A673 (cell line): ENCODE results near the gene ARSG. TPM values are rescaled to one million over a fixed set of nuclear protein-coding genes. Genes with fewer than 3 reads are reported as not detected.
"Not testable (repeated sequence)": the region's sequence is repeated elsewhere in the genome, so short reads cannot be mapped to it uniquely, and the experiment has no call there.

Experiments
- BruUV-seq: library from RNA; stranded (reverse); fragments of 400-500 nt; replicated peaks from 2 replicates; lab custom pipeline; 2021; lab: Mats Ljungman, UMichigan
- CTCF ChIA-PET: fragments of 300-600 bp; sonication (Branson Sonifier 250); formaldehyde crosslinking; loops from one replicate; lab custom pipeline; 2022; ENCODE audit warnings: antibody characterized with exemption; lab: Charles Lee
- POLR2A ChIA-PET: fragments of 300-600 bp; sonication (Branson Sonifier 250); formaldehyde crosslinking; loops from one replicate; lab custom pipeline; 2022; ENCODE audit warnings: antibody characterized with exemption; ENCODE audit not compliant: low non-redundant PET; lab: Charles Lee
- DNase-seq: peaks from one replicate; pipeline ENCODE4 v3.0.0-alpha.2; 2015; ENCODE audit warnings: low spot score
- H3K27ac ChIP-seq: fragments of 200-600 bp; sonication (generic); 2 replicates; pipeline ENCODE4 v1.5.1; 2016; ENCODE audit warnings: mixed run types, low read depth, mild to moderate bottlenecking, mixed read lengths, antibody characterized with exemption, low read length; ENCODE audit not compliant: poor library complexity, severe bottlenecking
- H3K27me3 ChIP-seq: fragments of 200-600 bp; sonication (generic); replicated peaks from 2 replicates; pipeline ENCODE4 v1.6.1; 2017; ENCODE audit warnings: mixed run types, low read depth, mild to moderate bottlenecking, mixed read lengths, antibody characterized with exemption, low read length; ENCODE audit not compliant: insufficient read depth, poor library complexity
- H3K36me3 ChIP-seq: fragments of 200-600 bp; sonication (generic); 2 replicates; pipeline ENCODE4 v1.6.1; 2016; ENCODE audit warnings: mixed run types, mild to moderate bottlenecking, mixed read lengths, antibody characterized with exemption, low read length; ENCODE audit not compliant: insufficient read depth, poor library complexity, severe bottlenecking
- H3K4me1 ChIP-seq: fragments of 200-600 bp; sonication (generic); 2 replicates; pipeline ENCODE4 v1.6.1; 2017; ENCODE audit warnings: mixed run types, mild to moderate bottlenecking, mixed read lengths, antibody characterized with exemption, low read length; ENCODE audit not compliant: insufficient read depth, poor library complexity, severe bottlenecking
- H3K4me3 ChIP-seq: fragments of 200-600 bp; sonication (generic); 2 replicates; pipeline ENCODE4 v1.5.1; 2016; ENCODE audit warnings: low read depth, mixed run types, mild to moderate bottlenecking, mixed read lengths, low read length; ENCODE audit not compliant: poor library complexity, severe bottlenecking
- H3K9me3 ChIP-seq: fragments of 200-600 bp; sonication (generic); 2 replicates; pipeline ENCODE4 v1.6.1; 2016; ENCODE audit warnings: mixed run types, low read depth, mild to moderate bottlenecking, mixed read lengths, antibody characterized with exemption, low read length; ENCODE audit not compliant: poor library complexity, severe bottlenecking
- EZH2 ChIP-seq: fragments of 200-600 bp; sonication (generic); IDR thresholded peaks from 2 replicates; pipeline ENCODE4 v1.6.1; 2017; ENCODE audit warnings: borderline replicate concordance, low read depth, mild to moderate bottlenecking, mixed read lengths, antibody characterized with exemption, low read length; ENCODE audit not compliant: poor library complexity, severe bottlenecking
- intact Hi-C: fragments of 100-400 bp; cut with micrococcal nuclease; formaldehyde crosslinking; loops from one replicate; pipeline ENCODE4 v1.10.0; 2022; ENCODE audit not compliant: unreplicated experiment
- total RNA-seq: library from RNA; stranded (reverse); gene quantifications from 2 replicates; pipeline ENCODE4 v1.2.3, GENCODE V29; 2021
- TF ChIP-seq, protein P1 (sequence below): fragments of 300-800, 200-600 bp; sonication (generic); conservative IDR thresholded peaks from 2 replicates; pipeline ENCODE4 v1.5.1; 2017; ENCODE audit warnings: low read depth, mild to moderate bottlenecking, antibody characterized with exemption, low read length, moderate library complexity, mixed read lengths

Gene ARSG
- total RNA-seq, 1 experiment from 2014 or later, result 1.0 TPM

DNA sequence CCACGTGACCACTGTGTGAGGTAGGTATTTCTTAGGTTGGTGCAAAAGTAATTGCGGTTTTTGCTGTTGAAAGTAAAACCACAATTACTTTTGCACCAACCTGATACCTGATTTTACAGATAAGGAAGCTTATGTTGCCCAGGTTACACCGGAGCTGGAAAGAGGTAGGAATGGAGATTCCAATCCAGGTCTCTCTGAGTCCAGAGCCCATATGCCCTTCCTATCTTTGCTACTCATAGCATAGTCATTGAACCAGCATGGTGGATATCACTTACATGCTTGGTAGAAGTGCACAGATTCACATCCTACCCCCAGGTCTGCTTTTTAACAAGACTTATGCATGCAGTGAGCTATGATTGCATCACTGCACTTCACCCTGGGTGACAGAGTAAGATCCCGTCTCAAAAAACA, 61.8 kb downstream of the ARSG start:
- POLR2A ChIA-PET, result no interaction called here
- H3K27me3 ChIP-seq, result no peaks in the 10 kb centered on the region
- DNase-seq, result no peak
- BruUV-seq, result no TSS peak
- peaks cover 6% of the 10 kb centered on the region for H3K4me1 ChIP-seq
- H3K36me3 ChIP-seq, result no peaks in the 10 kb centered on the region
- H3K9me3 ChIP-seq, result no peaks in the 10 kb centered on the region
- H3K4me3 ChIP-seq, result no peak overlapping the region
- TF ChIP-seq, protein P1, sequence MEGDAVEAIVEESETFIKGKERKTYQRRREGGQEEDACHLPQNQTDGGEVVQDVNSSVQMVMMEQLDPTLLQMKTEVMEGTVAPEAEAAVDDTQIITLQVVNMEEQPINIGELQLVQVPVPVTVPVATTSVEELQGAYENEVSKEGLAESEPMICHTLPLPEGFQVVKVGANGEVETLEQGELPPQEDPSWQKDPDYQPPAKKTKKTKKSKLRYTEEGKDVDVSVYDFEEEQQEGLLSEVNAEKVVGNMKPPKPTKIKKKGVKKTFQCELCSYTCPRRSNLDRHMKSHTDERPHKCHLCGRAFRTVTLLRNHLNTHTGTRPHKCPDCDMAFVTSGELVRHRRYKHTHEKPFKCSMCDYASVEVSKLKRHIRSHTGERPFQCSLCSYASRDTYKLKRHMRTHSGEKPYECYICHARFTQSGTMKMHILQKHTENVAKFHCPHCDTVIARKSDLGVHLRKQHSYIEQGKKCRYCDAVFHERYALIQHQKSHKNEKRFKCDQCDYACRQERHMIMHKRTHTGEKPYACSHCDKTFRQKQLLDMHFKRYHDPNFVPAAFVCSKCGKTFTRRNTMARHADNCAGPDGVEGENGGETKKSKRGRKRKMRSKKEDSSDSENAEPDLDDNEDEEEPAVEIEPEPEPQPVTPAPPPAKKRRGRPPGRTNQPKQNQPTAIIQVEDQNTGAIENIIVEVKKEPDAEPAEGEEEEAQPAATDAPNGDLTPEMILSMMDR, result no peak
- no peak for TF ChIP-seq EZH2
- intact Hi-C loops, result loop anchor here (5.0 kb wide), 1 partner anchor 84 kb away; no protein-coding TSS in a partner anchor
- CTCF ChIA-PET, result interaction anchor here (0.6 kb wide), 1 partner anchor 69 kb away, joined by 6 read pairs; no protein-coding TSS in a partner anchor
- H3K27ac ChIP-seq, result no peak overlapping the region

DNA sequence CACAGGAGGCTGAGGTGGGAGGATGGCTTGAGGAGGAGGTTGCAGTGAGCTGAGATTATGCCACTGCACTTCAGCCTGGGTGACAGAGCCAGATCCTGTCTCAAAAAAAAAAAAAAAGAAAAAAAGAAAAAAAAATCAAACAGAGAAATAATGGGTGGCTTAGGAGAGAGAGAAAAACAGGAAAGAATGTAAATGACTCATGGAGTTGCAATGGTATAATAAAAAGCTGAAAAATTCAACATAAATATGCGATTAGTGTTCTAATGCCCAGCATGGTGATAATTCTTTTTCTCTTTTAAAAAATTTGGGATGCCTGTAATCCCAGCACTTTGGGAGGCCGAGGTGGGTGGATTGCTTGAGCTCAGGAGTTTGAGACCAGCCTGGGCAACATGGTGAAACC, 63.0 kb downstream of the ARSG start:
- H3K27me3 ChIP-seq, BruUV-seq, H3K4me1 ChIP-seq, H3K9me3 ChIP-seq, DNase-seq, H3K36me3 ChIP-seq, POLR2A ChIA-PET, H3K27ac ChIP-seq, H3K4me3 ChIP-seq: not testable (repeated sequence)
- intact Hi-C loops, result loop anchor here (5.0 kb wide), 1 partner anchor 83 kb away; no protein-coding TSS in a partner anchor
- CTCF ChIA-PET, result interaction anchor here (0.6 kb wide), 1 partner anchor 257 kb away, joined by 4 read pairs; no protein-coding TSS in a partner anchor

DNA sequence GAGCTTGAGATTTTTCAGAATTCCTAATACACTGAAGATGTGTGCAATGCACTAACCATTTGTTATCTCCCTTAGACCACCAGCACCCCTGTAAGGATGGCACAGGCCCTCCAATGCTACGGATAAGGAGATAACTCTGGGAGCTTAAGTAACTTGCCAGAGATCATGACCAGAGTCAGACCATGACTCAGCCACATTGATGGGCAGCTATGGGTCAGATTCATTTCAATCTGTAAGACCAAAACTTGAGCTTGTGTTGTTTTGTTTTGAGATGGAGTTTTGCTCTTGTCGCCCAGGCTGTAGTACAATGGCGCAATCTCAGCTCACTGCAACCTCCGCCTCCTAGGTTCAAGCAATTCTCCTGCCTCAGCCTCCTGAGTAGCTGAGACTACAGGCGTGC, 63.8 kb downstream of the ARSG start:
- intact Hi-C loops, result not testable (repeated sequence)

DNA sequence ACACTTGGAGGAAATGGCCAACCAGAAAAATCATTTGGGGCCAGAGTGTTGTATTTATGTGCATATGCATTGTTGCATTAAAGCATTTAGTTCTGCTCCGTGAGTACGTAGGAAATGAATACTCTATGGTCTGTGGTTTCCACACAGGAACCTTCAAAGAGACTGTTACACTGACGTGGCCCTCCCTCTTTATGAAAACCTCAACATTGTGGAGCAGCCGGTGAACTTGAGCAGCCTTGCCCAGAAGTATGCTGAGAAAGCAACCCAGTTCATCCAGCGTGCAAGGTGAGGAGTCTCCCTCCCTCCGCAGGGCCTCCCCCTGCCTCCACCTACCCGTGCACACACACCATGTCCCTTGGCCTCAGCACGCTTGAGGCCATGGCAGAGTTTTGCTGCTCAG, 65.2 kb downstream of the ARSG start:
- H3K27ac ChIP-seq, result no peak overlapping the region
- ChIA-PET POLR2A (no interaction called here), CTCF (no interaction called here)
- no peak for DNase-seq
- no peaks in the 10 kb centered on the region for H3K36me3 ChIP-seq
- TF ChIP-seq, protein P1, result no peak
- TF ChIP-seq EZH2, result no peak
- no peak overlapping the region for H3K4me3 ChIP-seq
- no TSS peak for BruUV-seq
- H3K27me3 ChIP-seq, result no peaks in the 10 kb centered on the region
- intact Hi-C loops, result no loop called here
- no peaks in the 10 kb centered on the region for H3K9me3 ChIP-seq
- H3K4me1 ChIP-seq, result peaks cover 2% of the 10 kb centered on the region

More for the DNA sequence above, 63.8 kb downstream of the ARSG start:
- H3K27ac ChIP-seq, H3K9me3 ChIP-seq, DNase-seq, BruUV-seq, H3K4me1 ChIP-seq, H3K27me3 ChIP-seq, POLR2A ChIA-PET, H3K36me3 ChIP-seq, CTCF ChIA-PET, H3K4me3 ChIP-seq: not testable (repeated sequence)
